HEK293 (cell line): ENCODE measurements around the gene CATSPERD.

Experiments used
- CTCF ChIA-PET: fragments of 350-600 bp; formaldehyde crosslinking; extraction: SDS; loops from one replicate; lab custom pipeline; 2021; ENCODE audit warnings: antibody characterized with exemption; lab: Yijun Ruan, JAX
- POLR2A ChIA-PET: fragments of 300-600 bp; formaldehyde crosslinking; extraction: SDS; loops from one replicate; lab custom pipeline; 2020; ENCODE audit warnings: antibody characterized with exemption, inconsistent platforms; lab: Yijun Ruan, JAX
- H3K27ac ChIP-seq: fragments of 200-500 bp; sonication (Bioruptor generic); 2 replicates; pipeline ENCODE4 v1.5.1; 2014; ENCODE audit warnings: low read depth, low read length, control low read depth, inconsistent platforms; ENCODE audit errors: extremely low read depth
- H3K36me3 ChIP-seq, 2 experiments: fragments of 200-500 bp in 1 of 2; sonication (Bioruptor generic) in 1 of 2; 1 replicate in 1 of 2; 2 replicates in 1 of 2; pipeline ENCODE4 v1.5.1; 2014 to 2017; ENCODE audit warnings: inconsistent platforms in 2 of 2, low read length in 2 of 2; ENCODE audit not compliant: control insufficient read depth in 2 of 2, insufficient read depth in 1 of 2
- H3K4me1 ChIP-seq: fragments of 200-500 bp; sonication (Bioruptor generic); 2 replicates; pipeline ENCODE4 v1.5.1; 2014; ENCODE audit warnings: mild to moderate bottlenecking, low read length, inconsistent platforms; ENCODE audit not compliant: control insufficient read depth, insufficient read depth
- H3K4me3 ChIP-seq: 2 replicates; pipeline ENCODE4 v1.5.1; 2011; ENCODE audit warnings: low read depth, mild to moderate bottlenecking, control low read depth, low read length, moderate library complexity
- H3K9me3 ChIP-seq: fragments of 200-500 bp; sonication (Bioruptor generic); 2 replicates; pipeline ENCODE4 v1.5.1; 2014; ENCODE audit warnings: low read depth, low read length, inconsistent platforms; ENCODE audit not compliant: control insufficient read depth, insufficient read depth
- BCL11B ChIP-seq: fragments of 450-650 bp; formaldehyde crosslinking; IDR thresholded peaks from 2 replicates; pipeline ENCODE4 v1.5.1; 2016; ENCODE audit warnings: low read depth, missing biosample characterization, missing genetic modification characterization
- GLIS1 ChIP-seq: fragments of 450-650 bp; formaldehyde crosslinking; IDR thresholded peaks from 2 replicates; pipeline ENCODE4 v1.5.1; 2016; ENCODE audit warnings: missing biosample characterization, missing genetic modification characterization
- GLIS2 ChIP-seq: fragments of 450-650 bp; formaldehyde crosslinking; IDR thresholded peaks from 2 replicates; pipeline ENCODE4 v1.5.1; 2016; ENCODE audit warnings: missing biosample characterization, missing genetic modification characterization
- HIC1 ChIP-seq: fragments of 450-650 bp; formaldehyde crosslinking; IDR thresholded peaks from 2 replicates; pipeline ENCODE4 v1.5.1; 2016; ENCODE audit warnings: missing biosample characterization, missing genetic modification characterization
- IKZF3 ChIP-seq: fragments of 450-650 bp; IDR thresholded peaks from 2 replicates; pipeline ENCODE4 v1.5.0; 2018; ENCODE audit warnings: missing biosample characterization, mild to moderate bottlenecking, missing genetic modification characterization, moderate library complexity
- KLF1 ChIP-seq: fragments of 450-650 bp; formaldehyde crosslinking; IDR thresholded peaks from 2 replicates; pipeline ENCODE4 v1.5.1; 2016; ENCODE audit warnings: missing biosample characterization, missing genetic modification characterization
- OSR2 ChIP-seq: fragments of 450-650 bp; formaldehyde crosslinking; IDR thresholded peaks from 2 replicates; pipeline ENCODE4 v1.5.1; 2016; ENCODE audit warnings: missing biosample characterization, missing genetic modification characterization
- PRDM1 ChIP-seq: fragments of 450-650 bp; formaldehyde crosslinking; IDR thresholded peaks from 2 replicates; pipeline ENCODE4; 2016; ENCODE audit warnings: missing biosample characterization, missing genetic modification characterization
- SP2 ChIP-seq: fragments of 450-650 bp; formaldehyde crosslinking; IDR thresholded peaks from 2 replicates; pipeline ENCODE4 v1.5.1; 2016; ENCODE audit warnings: missing biosample characterization, missing genetic modification characterization
- SP3 ChIP-seq: fragments of 450-650 bp; formaldehyde crosslinking; IDR thresholded peaks from 2 replicates; pipeline ENCODE4 v1.5.1; 2016; ENCODE audit warnings: missing biosample characterization, missing genetic modification characterization
- SP7 ChIP-seq: fragments of 450-650 bp; formaldehyde crosslinking; IDR thresholded peaks from 2 replicates; pipeline ENCODE4 v1.5.1; 2016; ENCODE audit warnings: missing biosample characterization, missing genetic modification characterization
- ZBTB17 ChIP-seq: fragments of 450-650 bp; formaldehyde crosslinking; IDR thresholded peaks from 2 replicates; pipeline ENCODE4 v1.5.1; 2016; ENCODE audit warnings: missing biosample characterization, missing genetic modification characterization
- ZBTB8A ChIP-seq: fragments of 450-650 bp; formaldehyde crosslinking; IDR thresholded peaks from 2 replicates; pipeline ENCODE4 v1.5.1; 2016; ENCODE audit warnings: missing biosample characterization, missing genetic modification characterization
- ZEB2 ChIP-seq: fragments of 450-650 bp; formaldehyde crosslinking; IDR thresholded peaks from 2 replicates; pipeline ENCODE4 v1.5.1; 2016; ENCODE audit warnings: missing biosample characterization, missing genetic modification characterization
- ZFHX2 ChIP-seq: fragments of 450-650 bp; formaldehyde crosslinking; conservative IDR thresholded peaks from 2 replicates; pipeline ENCODE4 v1.5.1; 2016; ENCODE audit warnings: missing biosample characterization, missing genetic modification characterization
- ZIC2 ChIP-seq: fragments of 450-650 bp; formaldehyde crosslinking; IDR thresholded peaks from 2 replicates; pipeline ENCODE4 v1.5.1; 2016; ENCODE audit warnings: missing biosample characterization, missing genetic modification characterization
- ZNF221 ChIP-seq: fragments of 450-650 bp; formaldehyde crosslinking; IDR thresholded peaks from 2 replicates; pipeline ENCODE4 v1.5.1; 2017; ENCODE audit warnings: missing biosample characterization, missing genetic modification characterization, borderline replicate concordance
- ZNF292 ChIP-seq: fragments of 450-650 bp; formaldehyde crosslinking; IDR thresholded peaks from 2 replicates; pipeline ENCODE4 v1.5.1; 2016; ENCODE audit warnings: low read depth, missing biosample characterization, missing genetic modification characterization, borderline replicate concordance
- ZNF335 ChIP-seq: fragments of 450-650 bp; formaldehyde crosslinking; conservative IDR thresholded peaks from 2 replicates; pipeline ENCODE4 v1.5.1; 2016; ENCODE audit warnings: missing biosample characterization, missing genetic modification characterization
- ZNF341 ChIP-seq: fragments of 450-650 bp; formaldehyde crosslinking; IDR thresholded peaks from 2 replicates; pipeline ENCODE4; 2016; ENCODE audit warnings: low read depth, missing biosample characterization, missing genetic modification characterization
- ZNF354C ChIP-seq: fragments of 450-650 bp; formaldehyde crosslinking; IDR thresholded peaks from 2 replicates; pipeline ENCODE4 v1.5.1; 2016; ENCODE audit warnings: missing biosample characterization, missing genetic modification characterization, low read depth, borderline replicate concordance
- ZNF398 ChIP-seq: fragments of 450-650 bp; formaldehyde crosslinking; IDR thresholded peaks from 2 replicates; pipeline ENCODE4 v1.5.1; 2017; ENCODE audit warnings: missing biosample characterization, missing genetic modification characterization
- ZNF423 ChIP-seq: fragments of 450-650 bp; formaldehyde crosslinking; IDR thresholded peaks from 2 replicates; pipeline ENCODE4 v1.5.1; 2016; ENCODE audit warnings: missing biosample characterization, missing genetic modification characterization
- ZNF596 ChIP-seq: fragments of 450-650 bp; IDR thresholded peaks from 2 replicates; pipeline ENCODE4 v1.5.0; 2018; ENCODE audit warnings: missing biosample characterization, mild to moderate bottlenecking, missing genetic modification characterization, moderate library complexity
- ZNF623 ChIP-seq: fragments of 450-650 bp; formaldehyde crosslinking; IDR thresholded peaks from 2 replicates; pipeline ENCODE4 v1.5.1; 2016; ENCODE audit warnings: missing biosample characterization, missing genetic modification characterization
- ZNF629 ChIP-seq: fragments of 450-650 bp; formaldehyde crosslinking; IDR thresholded peaks from 2 replicates; pipeline ENCODE4 v1.5.1; 2017; ENCODE audit warnings: missing biosample characterization, missing genetic modification characterization
- ZNF658 ChIP-seq: fragments of 450-650 bp; formaldehyde crosslinking; IDR thresholded peaks from 2 replicates; pipeline ENCODE4; 2016; ENCODE audit warnings: missing biosample characterization, missing genetic modification characterization
- ZNF677 ChIP-seq: fragments of 450-650 bp; IDR thresholded peaks from 2 replicates; pipeline ENCODE4 v1.5.0; 2018; ENCODE audit warnings: missing biosample characterization, mild to moderate bottlenecking, missing genetic modification characterization, moderate library complexity
- TF ChIP-seq, protein P1 (sequence below): fragments of 450-650 bp; IDR thresholded peaks from 2 replicates; pipeline ENCODE4 v1.5.1; 2018; ENCODE audit warnings: missing biosample characterization, mild to moderate bottlenecking, missing genetic modification characterization

The CATSPERD gene

GRCh38 chr19:5825178-5825577, 104.7 kb downstream of the CATSPERD start (continued):
- TF ChIP-seq ZNF292 (tag by site-specific recombination): no peak
- TF ChIP-seq, all 188 proteins: peak for 3

DNA sequence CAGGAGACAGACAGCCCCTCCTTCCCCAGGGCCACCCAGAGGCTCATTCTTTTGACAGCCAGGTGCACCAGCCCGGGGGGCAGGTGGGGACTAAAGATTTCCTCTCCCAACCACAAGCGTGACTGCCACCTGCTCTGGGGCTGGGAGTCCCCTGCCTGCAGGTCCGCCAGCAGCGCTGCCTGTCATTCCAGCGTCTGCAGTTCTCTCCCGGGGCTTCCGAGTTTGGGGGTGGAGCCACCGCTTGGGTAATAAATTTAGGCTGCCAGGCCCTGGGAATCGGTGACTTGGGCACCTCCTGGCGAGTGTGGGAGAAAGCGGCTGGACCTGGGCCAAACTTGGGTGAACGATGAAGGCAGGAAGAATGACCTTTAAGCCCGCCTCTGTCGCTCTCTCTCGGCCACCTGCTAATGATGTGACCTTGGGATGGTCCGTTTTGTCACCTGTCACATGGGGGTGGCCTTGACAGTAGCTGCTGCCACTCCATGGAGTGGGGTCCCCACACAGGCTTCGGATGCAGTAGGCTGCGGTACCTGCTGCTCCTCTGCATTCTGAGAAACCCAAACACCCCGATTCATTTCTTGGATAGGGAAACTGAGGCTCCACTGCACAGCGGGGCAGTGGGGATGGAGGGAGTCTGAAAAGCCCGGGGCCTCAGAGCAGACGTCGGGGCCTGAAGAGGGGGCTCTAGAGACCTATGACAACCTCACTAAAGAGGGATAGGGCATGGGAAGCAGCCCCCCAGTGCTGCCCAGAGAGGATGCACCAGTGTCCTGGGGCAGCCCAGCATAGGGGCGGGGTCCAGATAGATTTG, 106.3 kb downstream of the CATSPERD start:
- ChIA-PET CTCF (interaction anchor here (0.6 to 3.2 kb wide), 3 partner anchors 20 to 106 kb away, joined by 3 to 27 read pairs (median 6); partner anchors contain the start of gene NRTN), POLR2A (interaction anchor here (1.8 to 2.6 kb wide), 2 partner anchors 23 to 77 kb away, joined by 10 to 35 read pairs; partner anchors contain the start of genes NDUFA11, NRTN and VMAC)
- Histone ChIP-seq H3K4me3 (no peak overlapping the region; the same call in 1 of the 2 replicates), H3K4me1 (peaks cover 6% of the 10 kb centered on the region), H3K27ac (no peak overlapping the region), H3K36me3 (no peaks in the 10 kb centered on the region), H3K9me3 (no peaks in the 10 kb centered on the region)
- TF ChIP-seq ZNF335 (tag by site-specific recombination): peak; percentile 70
- TF ChIP-seq ZNF398 (tag by site-specific recombination): 0 out of 2 replicates have a peak, but pooled peaks have one; percentile 1
- TF ChIP-seq, protein P1, sequence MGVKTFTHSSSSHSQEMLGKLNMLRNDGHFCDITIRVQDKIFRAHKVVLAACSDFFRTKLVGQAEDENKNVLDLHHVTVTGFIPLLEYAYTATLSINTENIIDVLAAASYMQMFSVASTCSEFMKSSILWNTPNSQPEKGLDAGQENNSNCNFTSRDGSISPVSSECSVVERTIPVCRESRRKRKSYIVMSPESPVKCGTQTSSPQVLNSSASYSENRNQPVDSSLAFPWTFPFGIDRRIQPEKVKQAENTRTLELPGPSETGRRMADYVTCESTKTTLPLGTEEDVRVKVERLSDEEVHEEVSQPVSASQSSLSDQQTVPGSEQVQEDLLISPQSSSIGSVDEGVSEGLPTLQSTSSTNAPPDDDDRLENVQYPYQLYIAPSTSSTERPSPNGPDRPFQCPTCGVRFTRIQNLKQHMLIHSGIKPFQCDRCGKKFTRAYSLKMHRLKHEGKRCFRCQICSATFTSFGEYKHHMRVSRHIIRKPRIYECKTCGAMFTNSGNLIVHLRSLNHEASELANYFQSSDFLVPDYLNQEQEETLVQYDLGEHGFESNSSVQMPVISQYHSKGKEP (tag by site-specific recombination): peak; percentile 54; the same call in 1 of the 2 replicates
- TF ChIP-seq ZNF354C (tag by site-specific recombination): no peak
- TF ChIP-seq PRDM1 (tag by site-specific recombination): peak; percentile 40; the same call in 1 of the 2 replicates
- TF ChIP-seq ZNF221 (tag by site-specific recombination): no peak
- TF ChIP-seq ZNF423 (tag by site-specific recombination): peak; percentile 82
- peak; percentile 66; the same call in 1 of the 2 replicates for TF ChIP-seq IKZF3 (tag by site-specific recombination)
- TF ChIP-seq ZFHX2: 0 out of 2 replicates have a peak, but pooled peaks have one; percentile 22
- TF ChIP-seq OSR2 (tag by site-specific recombination): peak; percentile 73; the same call in 1 of the 2 replicates
- TF ChIP-seq HIC1 (tag by site-specific recombination): peak; percentile 47; the same call in 1 of the 2 replicates
- peak; percentile 100 for TF ChIP-seq GLIS1 (tag by site-specific recombination)
- TF ChIP-seq ZNF341: 0 out of 2 replicates have a peak, but pooled peaks have one; percentile 21
- peak; percentile 73 for TF ChIP-seq ZEB2 (tag by site-specific recombination)
- peak; percentile 30; the same call in 1 of the 2 replicates for TF ChIP-seq KLF1 (tag by site-specific recombination)
- TF ChIP-seq ZBTB17: peak; percentile 29; the same call in 1 of the 2 replicates
- peak; percentile 49 for TF ChIP-seq SP2
- no peak for TF ChIP-seq ZNF596 (tag by site-specific recombination)
- no peak for TF ChIP-seq BCL11B (tag by site-specific recombination)
- TF ChIP-seq SP3: no peak
- TF ChIP-seq ZNF623 (tag by site-specific recombination): peak; percentile 28; the same call in 1 of the 2 replicates
- peak; percentile 89 for TF ChIP-seq ZIC2
- peak; percentile 66 for TF ChIP-seq SP7 (tag by site-specific recombination)
- no peak for TF ChIP-seq ZNF677 (tag by site-specific recombination)
- TF ChIP-seq ZNF658 (tag by site-specific recombination): no peak
- peak; percentile 44; the same call in 1 of the 2 replicates for TF ChIP-seq ZNF629 (tag by site-specific recombination)
- peak; percentile 31; the same call in 1 of the 2 replicates for TF ChIP-seq ZBTB8A
- TF ChIP-seq GLIS2 (tag by site-specific recombination): peak; percentile 70
